HG02938 (cell line): ENCODE measurements around the gene KNDC1.

Source experiments
- ATAC-seq: cut with Tn5 transposase; IDR thresholded peaks from one replicate; pipeline ENCODE4 v1.9.1; 2021; ENCODE audit warnings: mild to moderate bottlenecking, moderate library complexity; ENCODE audit not compliant: unreplicated experiment

KNDC1 gene

GRCh38 chr10:133159611-133159949 is 439 bp upstream of the KNDC1 start:
- no peak for ATAC-seq

- no peak for ATAC-seq
Measured at GRCh38 chr10:133160826-133161471, 930 bp downstream of the KNDC1 start.

- no peak for ATAC-seq
Measured at GRCh38 chr10:133161486-133162109, 1.6 kb downstream of the KNDC1 start.

- ATAC-seq, result no peak
Measured at GRCh38 chr10:133162178-133162909, 2.3 kb downstream of the KNDC1 start.

GRCh38 chr10:133162910-133163856 is 3.2 kb downstream of the KNDC1 start:
- ATAC-seq, result no peak

- no peak for ATAC-seq
Measured at GRCh38 chr10:133163889-133164815, 4.1 kb downstream of the KNDC1 start.

GRCh38 chr10:133164816-133165555 is 5.0 kb downstream of the KNDC1 start:
- ATAC-seq, result no peak

- no peak for ATAC-seq
Measured at GRCh38 chr10:133165556-133166503, 5.8 kb downstream of the KNDC1 start.

- no peak for ATAC-seq
Measured at GRCh38 chr10:133166504-133166827, 6.4 kb downstream of the KNDC1 start.

- ATAC-seq, result no peak
Measured at GRCh38 chr10:133166828-133167692, 7.0 kb downstream of the KNDC1 start.

GRCh38 chr10:133167693-133168616 is 7.9 kb downstream of the KNDC1 start:
- no peak for ATAC-seq

GRCh38 chr10:133168617-133169031 is 8.6 kb downstream of the KNDC1 start:
- no peak for ATAC-seq

GRCh38 chr10:133169173-133169947 is 9.3 kb downstream of the KNDC1 start:
- no peak for ATAC-seq

- no peak for ATAC-seq
Measured at GRCh38 chr10:133170092-133170491, 10.1 kb downstream of the KNDC1 start.

- no peak for ATAC-seq
Measured at GRCh38 chr10:133173860-133174640, 14.0 kb downstream of the KNDC1 start.
